Measurements from ENCODE around the gene MEX3D.

MEX3D gene

DNA sequence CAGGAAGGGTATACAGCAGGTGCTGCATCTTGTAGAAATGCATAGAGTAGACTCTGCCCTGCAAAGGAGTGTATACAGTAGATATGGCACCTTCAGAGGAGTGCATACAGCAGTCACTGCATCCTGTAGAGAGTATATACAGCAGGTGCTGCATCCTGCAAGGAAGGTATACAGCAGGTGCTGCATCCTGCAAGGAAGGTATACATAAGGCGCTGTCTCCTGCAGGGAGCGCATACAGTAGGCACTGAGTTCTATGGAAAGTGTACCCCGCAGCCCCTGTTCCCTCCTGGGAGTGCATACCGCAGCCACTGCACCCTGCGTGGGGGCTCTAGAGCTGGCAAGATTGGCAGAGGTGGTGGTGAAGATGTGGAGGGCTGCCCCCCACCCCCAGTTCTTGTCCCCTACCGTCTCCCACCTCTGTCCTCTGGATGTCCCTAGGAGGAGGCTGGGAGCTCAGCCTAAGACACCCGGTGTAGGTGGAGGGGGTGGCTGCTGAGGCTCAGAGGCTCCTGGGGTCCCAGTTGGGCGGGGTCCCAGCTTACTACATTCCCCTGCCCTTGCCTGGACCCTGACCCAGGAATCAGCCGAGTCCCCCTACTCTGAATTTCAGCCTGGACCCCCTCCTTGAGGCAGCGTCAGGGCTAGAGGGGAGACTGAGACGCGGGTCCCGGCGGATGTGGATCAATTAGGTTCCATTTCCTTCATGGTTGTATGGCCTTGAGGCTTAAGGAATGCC is 53.0 kb downstream of the MEX3D start:
- DNase-seq = no peak

DNA sequence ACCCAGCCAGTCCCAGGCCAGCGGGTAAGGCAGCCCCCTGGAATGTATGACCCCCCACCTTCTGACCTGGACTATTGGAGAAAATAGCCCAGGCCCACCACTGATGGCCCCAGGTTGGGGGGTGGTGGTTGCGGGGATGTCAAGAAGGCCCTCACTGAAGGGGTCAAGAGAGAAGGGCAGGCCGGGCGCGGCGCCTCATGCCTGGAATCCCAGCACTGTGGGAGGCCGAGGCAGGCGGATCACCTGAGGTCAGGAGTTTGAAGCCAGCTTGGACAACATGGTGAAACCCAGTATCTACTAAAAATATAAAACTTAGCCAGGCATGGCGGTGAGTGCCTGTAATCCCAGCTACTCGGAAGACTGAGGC is 53.8 kb downstream of the MEX3D start:
- DNase-seq = no peak

DNA sequence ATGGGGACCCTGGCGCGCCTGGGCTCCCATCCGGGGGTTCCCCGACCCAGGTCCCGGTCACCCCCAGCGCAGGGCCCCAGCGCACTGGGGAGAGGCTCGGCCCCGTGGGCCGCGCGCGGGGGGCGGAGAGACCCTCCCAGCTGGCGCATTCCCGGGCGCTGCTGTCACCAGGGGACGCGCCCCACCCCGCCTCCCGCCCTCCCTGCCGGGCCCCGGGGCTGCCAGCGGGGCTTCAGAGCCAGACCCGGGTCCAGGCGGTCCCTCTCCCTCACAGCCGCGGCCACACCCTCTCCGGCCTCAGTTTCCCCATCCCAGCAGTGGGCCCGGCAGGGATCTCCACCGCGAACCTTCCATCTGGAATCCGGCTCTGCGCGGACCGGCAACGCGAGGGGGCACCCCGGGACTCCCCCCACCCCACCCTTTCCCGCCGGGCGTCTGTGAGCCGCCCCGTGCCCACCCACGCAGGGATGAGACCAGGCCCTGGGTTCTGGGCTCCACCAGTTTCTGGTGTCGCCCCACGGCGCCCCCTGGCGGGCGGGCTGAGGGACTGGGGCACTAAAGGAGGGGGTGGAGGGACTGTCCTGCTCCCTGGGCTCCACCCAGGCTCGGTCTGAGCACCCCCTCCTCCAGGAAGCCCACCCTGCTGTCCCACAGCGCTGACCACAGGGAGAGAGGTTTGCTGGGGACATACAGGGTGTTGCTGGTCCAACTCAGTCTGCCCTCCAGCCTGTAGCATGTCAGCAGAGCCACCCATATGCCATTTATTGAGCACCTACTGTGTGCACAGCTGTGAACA is 54.4 kb downstream of the MEX3D start:
- peak; percentile 74 for DNase-seq

DNA sequence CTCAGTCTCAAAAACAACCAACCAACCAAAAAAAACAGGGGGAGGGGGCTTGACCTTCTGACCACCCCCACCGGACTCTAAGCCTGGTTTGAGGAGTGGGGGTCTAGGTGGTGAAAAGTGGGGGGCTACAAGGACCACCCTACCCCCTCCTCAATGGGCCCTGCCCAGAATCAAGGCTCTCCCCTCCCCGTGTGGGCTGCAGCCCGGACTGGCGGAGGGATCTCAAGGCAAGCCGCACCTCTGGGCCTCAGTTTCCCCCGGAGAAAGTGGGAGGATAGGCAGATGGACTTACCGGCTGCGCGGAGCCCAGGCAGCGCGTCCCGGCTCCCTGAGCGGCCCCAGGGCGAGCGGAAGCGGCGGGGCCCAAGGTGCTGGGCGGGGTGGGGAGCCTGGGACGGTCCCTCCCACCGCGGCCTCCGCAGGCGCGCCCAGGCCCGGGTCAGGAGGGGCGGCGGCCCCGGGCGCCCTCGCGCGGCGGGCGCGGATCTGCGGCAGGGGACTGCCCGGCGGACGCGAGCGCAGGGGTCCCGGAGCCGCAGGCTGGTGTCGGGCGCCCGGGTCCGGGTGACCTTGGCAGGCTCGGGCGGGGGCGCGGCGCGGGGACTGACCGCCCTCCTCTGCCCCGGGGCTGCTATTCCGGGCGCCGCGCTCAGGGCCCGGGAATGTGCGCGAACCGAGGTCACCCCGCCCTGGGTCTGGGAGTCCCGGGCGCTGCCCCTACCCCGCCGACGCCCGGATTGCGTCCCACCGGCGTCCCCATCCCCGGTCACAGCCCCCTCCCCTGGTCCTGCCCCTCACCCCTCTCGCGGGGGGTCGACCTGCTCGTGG is 55.2 kb downstream of the MEX3D start, which contains the start of gene ADAMTSL5:
Gene ADAMTSL5 (minus strand): TSS at position 349 of the 828 bp plus-strand sequence. CDS start 2,076 bp downstream, outside the sequence.
- DNase-seq = peak; percentile 76

DNA sequence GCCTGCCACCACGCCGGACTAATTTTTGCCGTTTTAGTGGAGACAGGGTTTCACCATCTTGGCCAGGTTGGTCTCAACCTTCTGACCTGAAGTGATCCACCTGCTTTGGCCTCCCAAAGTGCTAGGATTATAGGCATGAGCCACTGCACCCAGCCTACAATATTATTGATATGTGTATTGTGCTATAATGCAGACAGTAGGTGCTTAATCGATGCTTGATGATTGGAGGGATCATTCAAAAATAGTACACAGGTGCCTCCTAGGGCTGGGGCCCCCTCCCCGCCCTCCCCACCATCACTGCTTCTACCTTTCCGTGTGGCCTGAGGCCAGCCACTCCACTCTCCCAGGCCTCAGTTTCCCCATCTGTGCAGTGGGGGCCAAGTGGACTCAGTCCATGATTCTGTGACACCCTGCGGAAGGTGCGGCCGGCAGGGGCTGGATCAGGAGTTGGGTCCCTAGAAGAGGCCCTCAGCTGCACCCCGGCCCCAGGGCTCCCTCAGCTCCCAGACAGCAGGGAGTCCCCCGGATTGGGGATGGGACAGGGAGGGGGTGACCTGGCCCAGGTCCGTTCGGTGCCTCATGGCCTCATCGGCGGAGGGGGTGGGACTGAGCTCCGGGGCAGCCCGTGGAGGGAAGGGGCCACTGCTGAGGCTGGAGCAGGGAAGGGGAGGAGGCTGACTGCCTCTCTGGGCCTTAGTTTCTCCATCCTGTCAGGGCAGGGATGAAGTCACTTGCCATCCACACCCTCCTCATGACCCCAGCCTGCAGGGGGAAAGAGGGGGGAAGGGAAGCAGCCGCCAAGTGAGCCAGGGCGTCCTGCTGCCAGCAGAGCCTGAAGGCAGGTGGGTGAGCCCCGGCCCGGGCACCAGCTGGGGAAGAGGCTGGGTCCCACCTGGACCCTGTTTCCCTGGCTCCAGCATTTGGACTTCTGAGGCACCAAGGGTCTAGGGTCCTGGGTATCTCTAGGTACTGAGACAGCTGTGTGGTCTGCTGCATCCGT is 56.5 kb downstream of the MEX3D start:
- DNase-seq = no peak

DNA sequence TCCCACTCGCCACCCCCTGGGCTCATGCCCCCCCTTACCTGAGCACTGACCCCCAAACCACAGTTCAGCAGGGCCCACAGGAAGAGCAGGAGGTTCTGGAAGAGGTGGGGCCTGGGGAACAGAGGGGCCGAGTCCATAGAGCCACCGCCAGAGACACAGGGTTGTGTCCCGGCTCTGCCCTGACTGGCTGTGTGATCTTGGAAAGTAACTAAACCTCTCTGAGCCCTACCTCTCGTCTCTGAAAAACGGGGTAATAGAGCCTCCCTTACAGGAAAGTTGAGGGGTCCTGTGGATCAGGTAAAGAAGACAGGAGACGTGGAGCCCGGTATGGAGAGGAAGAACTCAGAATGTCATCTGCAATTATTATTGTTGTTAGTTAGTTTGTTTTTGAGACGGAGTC is 57.3 kb downstream of the MEX3D start:
- no peak for DNase-seq

DNA sequence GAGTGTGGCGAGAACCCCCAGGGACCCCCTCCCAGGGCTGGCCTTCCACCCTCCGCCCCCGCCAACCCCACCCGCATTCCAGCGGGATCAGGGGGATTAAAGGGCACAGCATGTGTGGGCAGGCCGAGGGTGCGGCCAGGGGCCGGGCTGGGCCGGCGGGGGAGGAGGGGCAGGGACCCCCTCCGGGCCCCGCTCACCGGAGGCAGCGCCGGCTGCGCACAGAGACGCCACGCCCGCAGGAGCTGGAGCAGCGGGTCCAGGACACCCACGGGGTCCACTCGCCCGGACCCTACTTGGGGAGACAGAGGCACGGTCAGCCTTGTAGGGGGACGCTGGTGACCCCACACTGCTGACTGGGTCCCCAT is 57.7 kb downstream of the MEX3D start:
- no peak for DNase-seq

DNA sequence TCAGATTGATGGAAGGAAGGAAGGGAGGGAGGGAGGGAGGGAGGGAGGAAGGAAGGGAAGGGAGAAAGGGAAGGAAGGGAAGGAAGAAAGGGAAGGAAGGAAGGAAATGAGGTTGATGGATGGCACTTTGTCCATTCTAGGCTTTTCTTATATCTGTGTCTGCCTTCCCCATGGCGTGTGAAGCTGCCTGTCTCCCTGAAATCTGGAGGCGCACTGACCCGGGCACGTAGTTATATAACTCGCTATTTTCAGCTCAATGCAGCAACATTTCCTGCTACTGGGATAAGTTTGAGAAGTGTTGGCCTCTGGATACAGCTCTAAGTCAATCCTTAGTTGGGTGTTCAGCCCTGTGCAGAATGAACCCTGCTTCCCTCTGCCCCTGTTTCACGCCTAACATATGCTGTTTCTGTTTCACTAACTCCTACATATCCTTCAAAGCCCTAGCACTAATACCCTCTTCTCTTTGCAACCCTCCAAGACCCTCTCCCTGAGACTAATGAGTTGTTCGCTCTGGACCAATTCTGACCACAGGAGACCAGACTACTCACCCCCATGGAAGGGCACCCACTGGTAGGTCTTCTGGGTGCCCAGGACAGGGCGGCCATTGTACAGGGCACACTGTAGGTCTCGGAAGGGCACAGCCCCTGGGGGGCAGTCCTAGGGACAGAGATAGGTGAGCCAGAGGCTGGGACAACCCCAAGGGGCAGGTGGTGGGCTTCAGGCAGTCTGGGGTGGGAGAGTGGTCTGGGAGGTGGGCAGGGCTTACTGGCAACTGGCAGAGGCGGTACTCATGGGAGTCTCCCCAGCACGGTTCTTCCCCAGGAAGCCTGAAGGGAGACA is 58.3 kb downstream of the MEX3D start:
- no peak for DNase-seq

DNA sequence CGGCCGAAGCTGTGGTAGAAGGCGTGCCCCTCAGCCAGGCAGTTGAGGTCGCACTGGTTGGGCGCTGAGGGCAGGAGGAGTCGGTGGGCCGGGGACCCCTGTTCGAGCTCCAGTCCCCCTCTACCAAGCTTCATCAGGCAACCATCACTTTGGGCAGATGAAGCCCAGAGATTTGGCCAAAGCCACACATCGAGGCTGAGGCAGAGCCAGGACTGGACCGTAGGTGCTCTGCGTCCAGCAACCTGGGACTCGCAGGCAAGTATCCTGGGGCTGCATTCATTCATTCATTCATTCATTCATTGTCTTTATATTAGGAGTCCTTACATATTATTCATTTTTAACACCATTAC is 59.6 kb downstream of the MEX3D start:
- no peak for DNase-seq

DNA sequence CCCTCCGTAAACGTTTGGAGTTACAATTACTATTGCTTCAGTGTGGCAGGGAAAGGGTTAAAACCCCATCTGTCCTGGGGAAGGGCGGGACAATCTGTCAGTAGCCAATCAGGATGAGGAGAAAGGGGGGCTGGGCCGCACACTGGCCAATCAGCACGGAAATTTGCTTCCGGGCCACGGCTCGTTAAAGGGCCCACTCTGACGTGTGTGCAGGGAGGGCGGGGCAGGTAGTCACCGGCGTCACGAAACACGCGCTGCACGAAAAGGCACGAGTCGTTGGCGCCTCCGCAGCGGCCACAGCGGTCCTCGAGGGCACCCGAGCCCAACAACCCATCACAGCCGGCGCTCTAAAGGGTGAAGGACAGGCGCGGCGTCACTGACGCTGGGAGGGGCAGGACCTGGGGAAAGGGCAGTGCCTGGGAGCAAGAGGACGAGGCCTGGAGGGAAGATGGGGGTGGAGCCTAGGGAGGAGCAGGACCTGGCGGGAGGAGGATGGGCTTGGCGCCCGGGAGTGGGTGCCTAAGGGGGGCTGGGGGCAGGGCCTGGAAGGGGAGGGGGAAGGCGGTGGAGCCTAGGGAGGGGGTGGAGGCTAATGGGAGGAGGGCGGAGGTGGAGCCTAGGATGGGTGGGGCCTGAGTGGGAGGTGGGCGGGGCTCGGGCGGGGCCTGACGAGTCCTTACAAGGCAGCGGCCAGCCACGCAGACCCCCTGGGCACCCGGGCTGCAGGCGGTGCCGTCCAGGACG is 60.2 kb downstream of the MEX3D start:
- peak; percentile 90 for DNase-seq

DNA sequence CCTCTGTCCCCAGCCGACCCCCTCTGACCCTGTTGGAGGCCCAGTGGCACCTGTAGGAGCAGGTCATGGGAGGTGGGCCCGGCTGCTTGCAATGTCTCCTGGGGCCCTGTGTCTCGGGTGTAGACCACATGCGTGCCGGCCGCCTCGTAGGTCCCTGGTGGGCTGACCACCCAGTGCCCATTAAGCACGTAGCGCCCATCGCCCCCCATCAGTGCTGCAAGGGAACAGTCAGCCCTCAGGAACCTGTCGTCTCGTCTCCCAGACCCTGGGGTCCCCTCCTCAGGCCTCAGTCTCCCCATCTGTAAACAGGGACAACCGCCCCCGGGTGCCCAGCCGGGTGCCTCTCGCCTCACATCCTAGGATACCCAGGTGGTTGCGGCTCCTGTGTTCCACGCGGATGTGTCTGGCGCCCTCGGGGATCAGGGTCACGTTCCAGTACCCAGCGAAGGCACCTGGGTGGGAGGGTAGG is 60.9 kb downstream of the MEX3D start:
- no peak for DNase-seq

DNA sequence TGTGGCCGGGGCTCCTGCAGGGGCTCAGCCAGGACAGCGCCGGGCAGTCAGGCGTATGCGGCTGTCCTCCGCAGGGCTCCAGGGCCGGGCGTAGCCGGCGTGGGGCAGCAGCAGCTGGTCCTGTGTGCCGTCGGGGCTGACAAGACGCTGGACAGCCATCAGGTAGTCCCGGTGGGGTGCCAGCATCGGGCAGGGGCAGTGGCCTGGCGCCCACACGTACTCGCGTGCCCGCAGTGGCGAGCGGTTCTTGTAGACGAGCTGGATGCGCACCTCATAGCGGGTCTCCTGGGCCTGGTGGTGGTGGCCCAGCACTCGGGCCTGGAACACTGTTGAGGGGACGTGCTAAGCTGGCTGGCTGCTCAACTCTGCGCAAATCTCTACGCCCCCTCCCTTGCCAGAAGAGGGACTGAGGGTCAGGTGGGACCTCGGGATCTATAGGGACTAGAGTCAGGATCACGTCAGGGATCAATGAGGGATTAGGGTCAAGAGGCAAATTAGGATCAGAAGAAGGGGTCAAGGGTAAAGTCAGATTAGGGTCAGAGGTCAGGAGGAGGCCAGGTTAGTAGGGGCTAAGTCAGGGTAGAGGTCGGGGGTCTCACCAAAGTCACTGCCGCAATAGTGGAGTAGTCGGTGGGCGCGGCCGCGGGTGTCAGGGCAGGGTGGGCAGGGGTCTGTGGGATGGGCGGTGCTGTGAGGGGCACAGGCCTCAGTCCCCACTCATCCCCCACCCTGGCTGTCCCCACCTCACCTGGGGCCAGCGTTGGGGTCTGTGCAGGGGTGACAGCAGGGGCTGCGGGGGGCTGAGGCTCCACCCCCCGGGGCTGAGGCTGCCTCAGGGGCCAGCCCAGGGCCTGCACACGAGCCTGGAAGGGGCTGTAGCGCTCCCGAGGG is 61.9 kb downstream of the MEX3D start:
- no peak for DNase-seq

DNA sequence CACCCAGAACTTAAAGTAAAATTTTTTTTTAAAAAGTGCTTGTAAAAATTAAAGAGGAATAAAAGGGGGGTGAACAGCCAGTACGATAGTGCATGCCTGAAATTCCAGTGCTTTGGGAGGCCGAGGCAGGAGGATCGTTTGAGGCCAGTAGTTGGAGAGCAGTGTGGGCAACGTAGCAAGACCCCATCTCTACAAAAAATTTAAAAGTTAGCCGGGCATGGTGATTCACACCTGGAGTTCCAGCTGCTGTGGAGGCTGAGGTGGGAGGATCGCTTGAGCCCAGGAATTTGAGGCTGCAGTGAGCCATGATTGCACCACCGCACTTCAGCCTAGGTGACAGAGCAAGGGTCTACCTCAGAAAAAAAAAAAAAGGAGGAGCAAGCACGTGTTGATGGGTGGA is 63.1 kb downstream of the MEX3D start:
- DNase-seq = no peak

Data from activated naive CD4-positive, alpha-beta T cell treated with Interleukin-2 at 50 U/mL for 16 hours (primary cell).